ENCODE results near the gene METTL24.

DNA sequence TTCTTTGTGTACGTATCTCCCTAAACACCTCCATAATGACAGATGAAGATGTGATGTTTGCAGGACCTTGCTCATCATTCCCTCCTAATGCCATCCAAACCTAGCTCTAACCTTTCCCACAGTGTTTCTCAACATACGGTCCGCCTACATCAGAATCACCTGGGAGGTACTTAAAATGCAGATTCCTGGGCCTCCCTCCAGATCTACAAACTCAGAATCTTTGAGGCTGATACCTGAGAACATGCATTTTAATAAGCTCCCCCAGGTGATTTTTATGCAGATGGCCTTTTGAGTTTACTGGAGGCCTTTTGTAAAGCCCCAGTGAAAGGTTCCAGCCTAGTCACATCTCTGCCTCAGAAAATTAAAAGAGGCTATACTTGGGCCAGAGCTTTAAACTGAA is 40.5 kb downstream of the METTL24 start:
- TF ChIP-seq, protein P1, sequence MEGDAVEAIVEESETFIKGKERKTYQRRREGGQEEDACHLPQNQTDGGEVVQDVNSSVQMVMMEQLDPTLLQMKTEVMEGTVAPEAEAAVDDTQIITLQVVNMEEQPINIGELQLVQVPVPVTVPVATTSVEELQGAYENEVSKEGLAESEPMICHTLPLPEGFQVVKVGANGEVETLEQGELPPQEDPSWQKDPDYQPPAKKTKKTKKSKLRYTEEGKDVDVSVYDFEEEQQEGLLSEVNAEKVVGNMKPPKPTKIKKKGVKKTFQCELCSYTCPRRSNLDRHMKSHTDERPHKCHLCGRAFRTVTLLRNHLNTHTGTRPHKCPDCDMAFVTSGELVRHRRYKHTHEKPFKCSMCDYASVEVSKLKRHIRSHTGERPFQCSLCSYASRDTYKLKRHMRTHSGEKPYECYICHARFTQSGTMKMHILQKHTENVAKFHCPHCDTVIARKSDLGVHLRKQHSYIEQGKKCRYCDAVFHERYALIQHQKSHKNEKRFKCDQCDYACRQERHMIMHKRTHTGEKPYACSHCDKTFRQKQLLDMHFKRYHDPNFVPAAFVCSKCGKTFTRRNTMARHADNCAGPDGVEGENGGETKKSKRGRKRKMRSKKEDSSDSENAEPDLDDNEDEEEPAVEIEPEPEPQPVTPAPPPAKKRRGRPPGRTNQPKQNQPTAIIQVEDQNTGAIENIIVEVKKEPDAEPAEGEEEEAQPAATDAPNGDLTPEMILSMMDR (conservative IDR thresholded peaks at IDR 0.05 in 1 of 2, IDR thresholded peaks at IDR 0.05 in 1 of 2; ENCODE audit: low read depth in 1 of 2, low read length in 2 of 2), result no peak
- no peak for TF ChIP-seq EZH2 (IDR thresholded peaks at IDR 0.05; ENCODE audit: low read length, missing control alignments)

Data from fibroblast of lung (primary cell).